ENCODE results near the gene FEM1B.
A peak's percentile ranks its signal among the peaks of the same experiment; 100 is the strongest.

FEM1B gene

DNA sequence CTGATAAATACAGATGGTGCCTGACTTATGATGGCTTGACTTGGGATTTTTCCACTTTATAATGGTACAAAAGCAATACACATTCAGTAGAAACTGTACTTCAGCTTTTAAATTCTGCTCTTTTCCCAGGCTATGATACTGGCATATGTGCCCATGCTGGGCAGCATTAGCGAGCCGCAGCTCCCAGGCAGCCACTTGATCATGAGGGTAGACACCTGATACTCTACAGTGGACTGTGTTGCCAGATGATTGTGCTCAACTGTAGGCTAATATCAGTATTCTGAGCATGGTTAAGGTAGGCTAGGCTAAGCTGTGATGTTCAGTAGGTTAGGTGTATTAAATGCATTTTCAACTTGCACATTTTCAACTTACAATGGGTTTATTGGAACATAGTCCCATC lies 17.7 kb upstream of the FEM1B start:
- no peak for DNase-seq

DNA sequence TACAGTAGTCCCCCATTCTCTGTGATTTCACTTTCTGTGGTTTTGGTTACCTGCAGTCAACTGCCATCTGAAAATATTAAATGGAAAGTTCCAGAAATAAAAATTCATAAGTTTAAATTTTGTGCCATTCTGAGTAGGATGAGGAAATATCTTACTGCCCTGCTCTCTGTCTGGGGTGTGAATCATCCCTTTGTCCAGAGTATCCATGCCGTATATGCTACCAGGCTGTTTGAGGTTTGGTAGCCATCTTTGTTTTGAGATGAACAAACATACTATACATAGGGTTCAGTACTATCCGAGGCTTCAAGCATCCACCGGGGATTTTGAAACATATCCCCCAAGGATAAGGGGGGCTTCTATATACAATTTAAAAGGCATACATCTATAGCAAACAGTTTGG lies 16.3 kb upstream of the FEM1B start:
- DNase-seq: no peak

DNA sequence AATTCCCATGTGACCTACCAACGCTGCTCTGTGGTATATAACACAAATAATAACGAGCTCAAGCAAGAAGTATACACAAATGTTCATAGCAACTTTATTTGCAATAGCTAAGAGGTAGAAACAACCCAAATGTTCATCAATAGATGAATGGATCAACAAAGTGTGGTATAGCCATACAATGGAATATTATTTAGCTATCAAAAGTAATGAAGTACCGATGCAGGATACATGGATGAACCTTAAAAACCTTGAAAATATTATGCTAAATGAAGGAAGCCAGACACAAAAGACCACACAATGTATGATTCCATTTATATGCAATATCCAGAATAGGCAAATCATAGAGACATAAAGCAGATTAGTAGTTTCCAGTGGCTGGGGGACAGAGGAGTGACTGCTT lies 15.6 kb upstream of the FEM1B start:
- no peak for DNase-seq

DNA sequence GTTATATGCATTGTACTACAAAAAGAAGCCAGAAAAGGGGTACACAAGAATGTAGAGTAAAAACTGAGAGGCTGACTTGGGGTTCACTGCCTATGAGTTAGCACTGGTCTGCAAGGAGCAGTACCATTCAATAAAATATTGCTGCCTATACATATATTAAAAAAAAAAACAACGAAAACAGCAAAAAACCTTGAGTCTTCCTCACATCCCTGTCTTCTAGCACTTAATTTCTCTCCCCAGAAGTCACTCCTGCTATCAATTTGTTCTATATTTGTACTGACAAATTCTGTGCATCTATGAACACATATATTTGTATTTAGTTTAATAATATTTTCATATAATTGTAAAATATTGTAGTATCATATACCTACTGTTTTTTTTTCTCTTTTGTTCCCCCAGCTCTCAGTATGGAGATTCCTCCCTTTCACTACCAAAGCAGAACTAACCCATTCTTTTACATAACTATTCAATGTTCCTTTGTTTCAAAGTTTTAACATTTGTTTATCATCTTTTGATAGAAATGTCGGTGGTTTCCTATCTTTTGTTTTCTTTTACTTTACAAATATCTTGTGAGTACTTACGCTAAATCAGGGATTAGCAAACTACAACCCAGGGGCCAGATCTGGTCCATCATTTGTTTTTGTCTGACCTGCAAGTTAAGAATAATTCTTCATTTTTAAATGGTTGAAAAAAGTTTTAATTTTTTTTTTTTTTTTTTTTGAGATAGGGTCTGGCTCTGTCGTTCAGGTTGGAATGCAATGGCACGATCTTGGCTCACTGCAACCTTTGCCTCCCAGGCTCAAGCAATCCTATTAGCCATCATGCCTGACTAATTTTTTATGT lies 14.8 kb upstream of the FEM1B start:
- DNase-seq: no peak

DNA sequence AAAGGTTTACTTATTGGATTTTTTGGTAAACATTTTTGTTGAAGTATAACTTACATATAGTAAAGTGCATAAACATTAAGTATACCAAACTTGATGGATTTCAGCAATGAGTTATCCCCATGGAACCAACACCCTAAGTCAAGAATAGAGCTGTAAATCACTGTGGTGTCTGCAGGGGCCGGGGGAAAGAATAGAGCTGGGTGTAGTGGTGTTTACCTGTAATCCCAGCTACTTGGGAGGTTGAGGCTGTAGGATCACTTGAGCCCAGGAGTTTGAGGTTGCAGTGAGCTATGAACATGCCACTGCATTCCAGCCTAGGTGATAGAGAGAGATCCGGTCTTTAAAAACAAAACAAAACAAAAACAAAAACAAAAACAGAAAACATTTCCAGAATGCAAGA lies 13.3 kb upstream of the FEM1B start:
- no peak for DNase-seq

DNA sequence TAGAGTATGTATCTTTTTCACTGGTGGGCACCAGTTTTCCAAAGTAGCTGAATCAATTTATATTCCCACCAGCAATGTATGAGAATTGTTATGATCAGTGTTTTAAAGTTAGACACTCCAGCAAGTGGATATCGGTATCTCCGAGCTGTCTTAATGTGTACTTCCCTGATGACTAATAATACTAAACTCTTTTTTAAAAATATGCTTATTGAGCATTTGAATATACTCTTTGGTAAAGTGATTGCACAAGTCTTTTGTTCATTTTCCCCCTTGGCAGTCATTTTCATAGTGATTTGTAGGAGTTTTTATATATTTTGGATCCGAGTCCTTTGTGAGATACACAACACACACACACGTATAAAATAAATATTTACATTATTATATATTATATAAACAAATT lies 12.5 kb upstream of the FEM1B start:
- no peak for DNase-seq

DNA sequence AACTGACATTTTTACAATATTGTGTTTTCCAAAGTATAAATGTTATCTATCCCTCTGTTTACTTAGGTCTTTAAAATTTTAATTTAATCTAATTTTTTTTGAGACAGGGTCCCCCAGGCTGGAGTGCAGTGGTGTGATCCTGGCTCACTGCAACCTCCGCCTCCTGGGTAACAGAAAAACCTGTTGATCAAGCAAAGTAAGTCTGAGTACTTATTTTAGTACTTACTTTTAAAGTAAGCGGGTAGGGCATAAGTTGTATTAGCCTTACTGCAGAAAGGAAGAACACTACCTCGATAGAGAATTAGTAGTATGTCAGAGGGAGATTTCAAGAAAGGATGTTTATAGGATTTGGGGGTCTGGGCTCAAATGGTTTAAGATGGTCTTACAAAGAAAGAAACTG lies 11.9 kb upstream of the FEM1B start:
- DNase-seq: no peak

DNA sequence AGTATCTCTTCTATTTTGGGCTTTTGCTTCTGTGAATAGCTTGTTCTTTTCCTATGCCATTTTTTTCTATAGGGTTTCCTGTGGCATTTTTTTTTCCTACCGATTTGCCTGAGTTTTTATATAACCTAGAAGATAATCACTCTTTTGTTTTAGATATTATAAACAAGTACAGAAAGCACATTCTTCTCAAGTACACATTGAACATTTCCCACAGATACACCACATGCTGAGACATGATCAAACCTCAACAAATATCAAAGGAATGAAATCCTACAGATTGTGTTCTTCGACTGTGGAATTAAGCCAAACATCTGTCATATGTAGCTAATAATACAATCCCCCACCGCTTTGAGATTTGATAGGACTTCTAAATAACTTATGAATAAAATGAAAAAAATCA lies 9.1 kb upstream of the FEM1B start:
- DNase-seq: no peak

DNA sequence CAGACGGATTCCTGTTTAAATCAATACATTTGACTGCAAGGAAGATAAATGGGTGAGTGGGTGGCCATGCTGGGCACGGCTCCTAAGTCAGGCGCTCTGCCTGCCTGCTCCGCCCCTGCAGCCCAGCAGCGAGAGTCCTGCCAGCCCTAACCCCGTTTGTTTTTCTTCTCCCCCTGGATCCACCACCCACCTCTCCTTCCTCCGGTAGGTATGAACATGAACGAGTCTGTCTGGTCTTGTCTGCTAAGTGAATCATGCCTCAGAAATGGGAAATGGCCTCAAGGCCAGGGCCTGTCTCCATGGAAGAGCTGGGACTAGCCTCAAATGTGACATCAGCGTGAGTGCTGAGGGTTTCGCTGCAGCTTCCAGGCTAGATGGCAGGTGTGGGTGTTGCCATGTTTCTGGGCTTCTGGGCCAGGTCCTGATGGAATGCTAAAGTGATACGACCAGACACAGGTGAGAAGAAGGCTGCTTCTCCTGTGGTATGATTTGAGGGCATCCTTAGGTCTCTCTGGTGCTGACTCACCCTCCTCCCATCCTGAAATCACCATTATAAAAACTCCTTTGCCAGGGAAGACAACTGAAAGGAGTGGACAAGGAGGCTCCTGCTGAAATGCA lies 5.6 kb upstream of the FEM1B start:
- DNase-seq: no peak

DNA sequence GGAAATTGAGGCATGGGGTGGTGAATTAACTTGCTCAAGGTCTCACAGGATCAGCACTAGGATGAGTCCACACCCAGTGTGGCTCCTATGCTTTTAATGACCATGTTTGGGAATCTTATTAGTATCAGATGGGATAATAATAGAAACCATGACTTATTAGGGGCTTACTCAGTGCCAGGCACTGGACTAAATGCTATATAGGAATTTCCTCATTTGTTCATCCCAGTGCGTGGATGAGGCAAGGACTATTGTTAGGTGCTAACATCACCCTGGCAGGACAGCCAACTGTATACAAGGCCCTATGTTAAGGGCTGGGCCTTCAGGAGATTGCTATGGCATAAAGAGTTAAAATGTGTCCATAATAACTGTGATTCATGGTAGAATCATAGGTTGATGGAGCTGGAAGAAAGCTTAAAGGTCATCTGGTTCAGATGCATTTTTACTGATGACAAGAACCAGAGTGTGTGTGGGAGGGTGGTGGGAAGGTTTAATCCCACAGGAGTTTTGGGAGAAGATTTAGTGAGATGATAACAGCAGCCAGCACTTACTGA lies 4.7 kb upstream of the FEM1B start:
- no peak for DNase-seq

DNA sequence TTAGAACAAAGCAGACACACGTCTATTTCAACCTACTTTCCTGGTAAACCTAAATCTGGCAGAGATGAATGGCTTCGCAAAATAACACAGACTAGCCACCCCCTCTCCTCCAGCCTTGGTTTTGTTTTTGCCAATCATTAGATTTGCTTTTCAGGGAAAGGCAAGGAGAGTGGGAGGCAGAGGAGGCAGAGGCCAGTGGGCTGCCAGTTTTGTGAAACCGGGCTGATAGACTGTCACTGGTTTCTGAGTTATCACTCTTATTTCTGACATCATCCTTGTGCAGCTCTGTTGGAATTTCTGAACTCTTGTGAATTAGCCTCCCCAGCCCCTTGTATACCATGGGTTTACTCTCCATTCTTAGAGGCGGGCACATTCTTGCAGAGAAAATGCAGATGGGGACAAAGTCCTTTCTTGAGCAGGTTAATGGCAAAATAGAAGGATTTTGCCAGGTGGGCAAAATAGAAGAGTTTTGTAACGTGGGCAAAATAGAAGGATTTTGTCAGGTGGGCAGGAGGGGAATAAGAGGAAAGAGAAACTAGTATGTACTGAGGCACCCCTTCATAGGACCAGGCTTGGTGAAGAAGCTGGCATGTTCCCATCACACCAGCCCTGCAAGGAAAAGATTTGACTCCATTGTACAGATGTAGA lies 3.2 kb upstream of the FEM1B start:
- DNase-seq: no peak

DNA sequence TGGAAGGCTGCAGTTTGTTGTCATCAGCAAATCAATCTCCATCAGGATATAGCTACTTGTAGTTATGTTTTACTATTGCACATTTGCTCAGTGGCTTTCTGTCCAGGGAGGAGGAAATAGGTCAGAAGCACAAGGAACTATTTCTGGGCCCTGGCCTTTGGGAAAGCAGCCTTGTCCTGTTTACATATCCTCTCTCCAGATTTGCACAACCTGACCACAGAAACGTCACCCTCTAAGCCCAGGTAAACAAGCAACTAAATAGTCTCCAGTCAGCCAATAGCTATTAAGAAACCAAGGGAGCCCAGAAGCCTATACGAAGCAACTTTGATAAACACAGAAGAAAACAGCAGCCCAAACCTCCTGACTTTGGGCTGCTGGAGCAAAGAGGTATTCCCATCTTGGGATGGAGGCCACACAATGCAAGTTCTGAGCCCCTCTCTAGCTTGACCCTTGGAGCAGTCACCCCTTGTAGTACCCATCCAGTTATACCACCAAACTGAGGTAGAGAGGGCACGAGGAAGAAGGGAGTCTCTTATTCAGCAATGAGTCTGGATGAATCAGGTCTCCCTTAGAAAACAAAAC lies 2.3 kb upstream of the FEM1B start:
- no peak for DNase-seq

DNA sequence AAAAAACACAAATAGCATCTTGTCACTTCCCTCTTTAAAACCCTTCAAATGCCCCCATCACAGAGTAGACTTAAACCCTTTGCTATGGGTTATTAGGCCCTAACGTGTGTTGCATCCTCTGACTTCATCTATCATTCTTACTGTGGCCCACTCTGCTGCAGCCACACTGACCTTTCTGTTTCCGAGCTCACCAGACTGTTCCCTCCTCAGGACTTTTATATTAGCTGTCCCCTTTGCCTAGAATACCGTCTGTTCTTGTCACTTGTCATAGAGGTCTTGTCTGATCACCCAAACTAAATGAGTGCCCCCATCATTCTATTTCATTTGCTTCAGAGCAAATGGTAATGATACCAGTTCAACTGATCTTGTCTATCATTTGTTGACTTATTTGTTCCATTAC lies 877 bp upstream of the FEM1B start:
- no peak for DNase-seq

DNA sequence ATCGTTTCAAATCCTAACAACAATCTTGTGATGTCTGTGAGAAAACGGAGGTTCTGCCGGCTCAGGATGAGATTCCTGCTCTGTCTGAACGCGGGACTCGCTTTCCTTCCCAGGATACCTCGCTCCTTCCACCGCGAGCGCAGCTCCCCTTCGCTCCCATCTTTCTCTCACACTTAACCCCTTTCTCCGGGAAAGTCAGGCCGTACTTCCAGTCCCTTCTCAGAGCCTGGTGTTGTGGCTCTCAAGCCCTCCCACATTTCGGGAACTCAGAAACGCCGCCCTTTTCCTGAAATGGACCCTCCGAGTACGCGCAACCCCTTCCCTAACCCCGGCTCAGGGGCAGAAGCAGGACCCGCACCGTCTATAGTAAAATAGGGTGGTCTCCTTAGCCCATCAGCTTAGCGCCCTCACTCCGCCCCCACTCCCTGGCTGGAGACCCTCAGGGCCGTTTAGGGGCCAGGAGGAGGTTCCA lies 378 bp upstream of the FEM1B start:
- peak; percentile 80 for DNase-seq

DNA sequence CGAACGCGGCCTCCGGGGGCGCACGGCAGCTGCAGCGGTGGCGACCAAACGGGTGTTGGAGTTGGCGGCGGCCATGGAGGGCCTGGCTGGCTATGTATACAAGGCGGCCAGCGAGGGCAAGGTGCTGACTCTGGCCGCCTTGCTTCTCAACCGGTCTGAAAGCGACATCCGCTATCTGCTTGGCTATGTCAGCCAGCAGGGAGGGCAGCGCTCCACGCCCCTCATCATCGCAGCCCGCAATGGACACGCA lies 725 bp downstream of the FEM1B start:
- peak; percentile 50 for DNase-seq

DNA sequence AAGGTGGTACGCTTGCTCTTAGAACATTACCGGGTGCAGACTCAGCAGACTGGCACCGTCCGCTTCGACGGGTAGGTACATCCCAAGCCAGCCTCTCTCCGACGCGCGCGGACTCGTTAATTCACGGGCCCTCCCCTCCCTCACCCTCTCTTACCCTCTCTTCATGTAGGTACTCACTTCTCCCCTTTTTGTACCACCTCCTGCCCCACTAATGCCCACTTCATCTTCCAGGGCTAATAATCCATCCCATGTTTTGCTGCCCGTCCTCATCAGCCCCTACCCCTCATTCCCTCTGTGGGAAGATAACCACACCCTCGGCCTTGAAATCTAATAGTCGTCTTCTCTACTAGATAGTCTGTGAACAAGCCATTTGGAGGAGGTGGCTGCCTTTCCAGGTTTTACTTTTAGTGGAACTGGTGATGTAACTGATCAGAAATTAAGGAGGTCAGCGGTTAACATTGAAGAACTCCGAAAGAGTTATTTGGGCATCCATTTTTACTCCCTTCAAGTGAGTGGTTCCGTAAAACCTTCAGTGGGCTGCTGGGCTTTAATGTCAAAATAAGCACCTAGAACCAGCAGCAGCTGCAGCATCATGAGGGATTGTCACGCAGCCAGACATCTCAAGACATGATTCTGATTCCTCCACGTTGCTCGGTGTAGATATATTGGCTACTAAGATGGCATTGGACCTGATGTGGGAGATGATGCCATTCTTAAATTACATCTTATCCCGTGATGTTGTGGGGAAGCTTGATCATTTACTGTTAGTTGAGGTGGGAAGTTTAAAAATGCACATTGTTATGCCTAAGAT lies 1.3 kb downstream of the FEM1B start:
- no peak for DNase-seq

DNA sequence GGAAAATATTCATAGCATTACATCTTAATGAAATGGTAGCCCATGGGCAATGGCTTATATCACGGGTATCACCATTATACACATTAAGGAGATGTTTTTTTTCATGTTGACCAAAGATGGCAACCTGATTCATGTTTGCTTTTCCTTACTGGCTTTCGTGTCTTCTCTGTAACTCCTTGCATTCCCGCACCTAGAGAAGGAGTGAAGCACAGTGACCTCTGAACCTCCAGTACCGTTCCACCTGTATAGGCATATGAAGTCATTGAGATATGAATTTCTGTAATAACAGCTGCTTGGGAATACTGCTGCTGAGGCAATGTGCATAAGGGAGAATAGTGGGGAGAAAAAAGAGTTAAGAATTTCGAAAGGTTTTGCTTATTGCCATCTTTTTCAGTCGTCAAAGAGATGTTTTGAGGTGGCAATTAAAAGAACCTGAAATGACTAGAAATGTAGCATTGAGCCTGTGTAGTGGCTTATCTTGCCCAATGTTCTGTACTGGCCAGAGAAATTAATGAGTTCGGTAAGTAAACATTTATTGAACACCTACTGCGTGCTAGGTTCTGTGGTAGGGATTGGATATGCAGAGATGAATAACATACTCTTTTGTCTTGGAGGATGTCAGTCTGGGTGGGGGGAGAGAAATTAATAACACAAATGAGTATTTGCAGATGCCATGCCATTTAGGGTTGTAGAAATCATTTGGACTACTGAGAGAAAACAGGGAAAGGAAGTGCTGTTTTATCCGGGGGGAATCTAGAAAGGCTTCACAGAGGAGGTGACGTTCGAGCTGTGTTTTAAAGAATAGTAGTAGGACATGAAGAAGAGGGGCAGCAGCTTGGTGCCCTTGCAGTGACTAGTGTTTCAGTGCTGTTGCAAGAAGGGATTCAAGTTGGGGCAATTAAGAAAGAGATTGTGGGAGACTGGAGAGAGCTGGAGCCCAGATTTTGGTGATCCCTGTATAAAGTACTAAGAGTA lies 2.5 kb downstream of the FEM1B start:
- no peak for DNase-seq

DNA sequence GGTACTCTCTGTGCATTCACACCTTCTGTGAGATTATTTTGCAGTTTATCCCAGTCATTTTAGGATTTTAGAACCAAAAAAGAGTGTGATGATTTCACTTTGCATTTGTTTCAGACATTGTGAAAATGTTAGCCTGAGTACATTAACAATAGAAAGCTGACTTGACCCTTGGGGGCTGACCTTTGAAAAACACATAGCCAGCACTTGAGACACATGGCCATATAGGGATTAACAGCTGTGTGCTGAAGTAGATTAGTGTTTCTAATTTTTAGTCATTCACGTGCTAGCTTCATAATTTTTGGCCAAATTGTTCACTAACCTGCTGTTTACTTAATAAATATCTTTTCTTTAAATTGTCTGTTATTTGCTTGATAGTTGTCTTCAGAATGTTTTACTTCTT lies 3.5 kb downstream of the FEM1B start:
- DNase-seq: no peak

DNA sequence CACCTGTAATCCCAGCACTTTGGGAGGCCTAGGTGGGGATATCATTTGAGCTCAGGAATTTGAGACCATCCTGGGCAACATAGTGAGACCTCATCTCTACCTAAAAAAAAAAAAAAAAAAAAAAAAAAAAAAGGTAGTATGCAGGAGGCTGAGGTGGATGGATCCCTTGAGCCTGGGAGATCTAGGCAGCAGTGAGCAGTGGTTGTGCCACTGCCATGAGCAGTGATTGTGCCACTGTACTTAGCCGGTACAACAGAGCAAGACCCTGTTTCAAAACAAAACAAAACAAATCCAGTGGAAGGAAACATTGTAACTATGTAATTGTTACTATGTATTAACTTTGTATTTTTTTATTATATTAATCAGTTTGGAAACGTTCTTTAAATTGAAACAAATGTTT lies 5.9 kb downstream of the FEM1B start:
- DNase-seq: no peak

DNA sequence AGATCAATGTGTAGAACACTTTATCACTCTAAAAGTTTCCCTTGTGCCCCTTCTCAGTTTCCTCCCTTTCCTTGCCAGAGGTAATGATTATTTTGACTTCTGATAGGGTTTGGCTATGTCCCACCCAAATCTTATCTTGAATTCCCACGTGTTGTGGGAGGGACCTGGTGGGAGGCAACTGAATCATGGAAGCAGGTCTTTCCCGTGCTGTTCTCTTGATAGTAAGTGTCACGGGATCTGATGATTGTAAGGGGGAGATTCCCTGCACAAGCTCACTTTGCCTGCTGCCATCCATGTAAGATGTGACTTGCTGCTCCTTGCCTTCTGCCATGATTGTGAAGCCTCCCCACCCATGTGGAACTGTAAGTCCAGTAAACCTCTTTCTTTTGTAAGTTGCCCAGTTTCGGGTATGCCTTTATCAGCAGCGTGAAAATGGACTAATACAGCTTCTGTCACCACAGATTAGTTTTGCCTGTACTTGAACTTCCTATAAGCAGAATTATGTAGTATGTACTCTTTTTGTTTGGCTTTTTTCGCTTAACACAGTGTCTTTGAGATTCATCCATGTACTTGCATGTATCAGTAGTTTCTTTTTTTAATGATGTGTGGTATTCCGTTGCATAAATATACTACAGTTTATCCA lies 7.2 kb downstream of the FEM1B start:
- no peak for DNase-seq

Data from KG1 (cell line).